Measurements from ENCODE around the gene SF3A1. TPM values are rescaled to one million over a fixed set of nuclear protein-coding genes. Genes with fewer than 3 reads are reported as not detected.

SF3A1 gene
- total and polyA plus RNA-seq, 2 of the 8 experiments (the other 6 are each of a cell fraction or from before 2014, with no cell fraction given) = 27.8 to 285 TPM

GRCh38 chr22:30393885-30394284, 37.2 kb upstream of the SF3A1 start:
- CTCF ChIA-PET (ENCODE audit: partially characterized antibody) = interaction anchor here (1.4 to 12.0 kb wide), 2 partner anchors 13 to 33 kb away, joined by 3 to 164 read pairs; partner anchors contain the start of gene MTFP1
- no peak overlapping the region for H2AFZ ChIP-seq (ENCODE audit: low read length)

More at GRCh38 chr22:30393885-30394284, 37.2 kb upstream of the SF3A1 start:
- H4K20me1 ChIP-seq (replicated peaks in 1 of 2; ENCODE audit: control insufficient read depth in 1 of 2, insufficient read depth in 2 of 2, low read length in 2 of 2) = peaks cover 0 to 5% of the 10 kb centered on the region in 2 experiments
- no peak overlapping the region for H3K27ac ChIP-seq (ENCODE audit: low read depth, low read length)
- no peak overlapping the region for H3K23ac ChIP-seq (ENCODE audit: insufficient read length)
- no peak overlapping the region for H2AK5ac ChIP-seq (ENCODE audit: low read depth, low read length)
- no peak overlapping the region for H3K9ac ChIP-seq (replicated peaks in 1 of 4; ENCODE audit: extremely low read depth in 1 of 4, low read depth in 3 of 4, low read length in 3 of 4)
- H2BK20ac ChIP-seq (ENCODE audit: low read length) = no peak overlapping the region
- H3K36me3 ChIP-seq (ENCODE audit: control insufficient read depth in 2 of 4, insufficient read depth in 4 of 4, low read length in 3 of 4) = no peaks in the 10 kb centered on the region
- no peak overlapping the region for H2BK15ac ChIP-seq (ENCODE audit: low read length)
- no peak overlapping the region for H3K4me2 ChIP-seq (ENCODE audit: insufficient read depth in 1 of 2, low read depth in 2 of 2, low read length in 2 of 2)
- 93% methylated on average over 3 of the region's 3 CpGs; no CpG with 5 or more reads in 1 of the 2 experiments for WGBS, 2 experiments (ENCODE audit: extremely low coverage in 1 of 2, insufficient coverage in 1 of 2, insufficient read length in 1 of 2, insufficient replicate concordance in 2 of 2, low coverage in 1 of 2, low lambda C conversion rate in 2 of 2, missing lambda C conversion rate in 1 of 2)
- no peak overlapping the region for H4K8ac ChIP-seq (ENCODE audit: extremely low read depth, insufficient read depth, low read length)
- H2BK5ac ChIP-seq (ENCODE audit: low read depth, low read length) = no peak overlapping the region
- H3K18ac ChIP-seq (ENCODE audit: extremely low read depth, low read length) = no peak overlapping the region
- no peak overlapping the region for H3K56ac ChIP-seq (replicated peaks; ENCODE audit: insufficient read length, low read depth, low read length)
- POLR2A ChIA-PET (ENCODE audit: partially characterized antibody) = interaction anchor here (1.3 kb wide), 2 partner anchors 8 to 14 kb away, joined by 3 to 4 read pairs; no protein-coding TSS in a partner anchor
- no peak overlapping the region for H3K4ac ChIP-seq (replicated peaks; ENCODE audit: insufficient read length, low read depth, low read length)
- H2BK120ac ChIP-seq (replicated peaks; ENCODE audit: low read depth, low read length) = no peak overlapping the region
- H3K14ac ChIP-seq (ENCODE audit: insufficient read length) = no peak overlapping the region
- peaks cover 9% of the 10 kb centered on the region in 2 experiments for H3K9me3 ChIP-seq (ENCODE audit: insufficient read depth in 2 of 2, low read depth in 1 of 2, low read length in 1 of 2)
- peaks cover 2 to 14% (median 8%) of the 10 kb centered on the region in 4 experiments; a peak in 6 of 7 replicates for H3K27me3 ChIP-seq (replicated peaks in 1 of 4; ENCODE audit: control insufficient read depth in 3 of 4, extremely low read depth in 1 of 4, insufficient read depth in 3 of 4, low read length in 3 of 4)
- no peak overlapping the region for H3K4me3 ChIP-seq (ENCODE audit: extremely low read depth in 1 of 4, insufficient read depth in 2 of 4, low read depth in 3 of 4, low read length in 4 of 4)
- TF ChIP-seq CBX8 (IDR thresholded peaks at IDR 0.05; ENCODE audit: borderline replicate concordance, low read depth, low read length) = no peak
- TF ChIP-seq KDM1A (IDR thresholded peaks at IDR 0.05; ENCODE audit: borderline replicate concordance, low read length) = peak; percentile 83; the same call in 1 of the 2 replicates
- H4K91ac ChIP-seq (replicated peaks; ENCODE audit: insufficient read length, low read length) = no peak overlapping the region
- no peak for FAIRE-seq
- no peak overlapping the region for H4K5ac ChIP-seq (ENCODE audit: insufficient read length, low read depth, low read length)
- no peaks in the 10 kb centered on the region for H3K79me1 ChIP-seq (ENCODE audit: low read depth, low read length)
- H3K23me2 ChIP-seq (ENCODE audit: low read depth, low read length) = peaks cover 8% of the 10 kb centered on the region; the same call in 1 of the 2 replicates
- peaks cover 2 to 16% (median 9%) of the 10 kb centered on the region in 4 experiments for H3K4me1 ChIP-seq (replicated peaks in 1 of 4; ENCODE audit: control insufficient read depth in 3 of 4, insufficient read depth in 4 of 4, low read length in 3 of 4)
- H2BK12ac ChIP-seq (ENCODE audit: low read depth, low read length) = no peak overlapping the region
- DNase-seq (ENCODE audit: low read depth in 1 of 2, low spot score in 2 of 2) = no peak
- no peaks in the 10 kb centered on the region for H3K79me2 ChIP-seq (ENCODE audit: control insufficient read depth in 1 of 2, insufficient read depth in 2 of 2, low read length in 2 of 2)
